Peyer's patch (tissue), 4 donors: Measurements from ENCODE around the gene ARHGAP19.

ENCODE experiments used
- CTCF ChIP-seq, 6 experiments: fragments of 450-650 bp in 4 of 6; fragments of 200-600 bp in 2 of 6; sonication (generic) in 1 of 6; IDR thresholded peaks; one replicate each; pipeline ENCODE4 v1.5.1; 2017 to 2019; ENCODE audit warnings: antibody characterized with exemption in 6 of 6, mild to moderate bottlenecking in 3 of 6, moderate library complexity in 1 of 6
- POLR2A ChIP-seq, 2 donors: fragments of 450-650 bp; IDR thresholded peaks; one replicate each; pipeline ENCODE4 v1.5.1; 2017; ENCODE audit warnings: antibody characterized with exemption in 2 of 2, mild to moderate bottlenecking in 2 of 2, moderate library complexity in 2 of 2

DNA sequence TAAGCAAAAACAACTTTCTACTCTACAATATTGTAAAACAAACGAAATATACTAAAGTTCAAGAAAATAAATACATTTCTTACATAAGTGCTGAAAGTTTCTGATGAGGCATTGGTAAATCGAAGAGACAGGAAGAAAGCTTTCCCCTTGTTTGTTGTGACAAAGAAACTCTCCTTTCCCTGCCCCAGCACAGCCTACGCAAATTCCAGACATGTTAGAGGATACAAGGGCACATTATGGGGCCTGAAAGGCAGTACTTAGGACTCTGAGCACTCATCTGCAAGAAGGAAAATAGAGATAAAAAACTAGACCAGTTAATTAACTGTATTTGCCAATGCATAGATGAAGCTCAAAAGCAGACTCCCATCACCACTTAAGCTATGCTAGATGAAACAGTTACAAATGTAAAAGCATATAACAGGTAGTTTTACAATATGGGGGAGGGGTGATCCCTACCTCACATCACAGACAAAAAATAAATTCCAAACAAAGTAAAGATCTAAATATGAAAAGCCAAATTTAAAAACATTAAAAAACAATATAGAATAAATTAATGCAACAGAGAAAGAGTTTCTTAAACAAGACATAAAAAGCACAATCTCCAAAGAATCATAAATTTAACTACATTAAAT lies 21.8 kb downstream of the ARHGAP19 start:
- TF ChIP-seq CTCF (IDR thresholded peaks at IDR 0.05): no peak
- no peak for TF ChIP-seq POLR2A (IDR thresholded peaks at IDR 0.05)
